T-helper 2 cell treated with Interferon-gamma antibody and Interleukin-4, amounts not matched to agents 100 ng/mL and 5 ng/mL, for 36 hours (primary cell): ENCODE measurements around the gene WBP1. TPM values are rescaled to one million over a fixed set of nuclear protein-coding genes. Genes with fewer than 3 reads are reported as not detected.
"Not testable (repeated sequence)": the region's sequence is repeated elsewhere in the genome, so short reads cannot be mapped to it uniquely, and the experiment has no call there.

ENCODE experiments used
- intact Hi-C: fragments of 100-400 bp; cut with micrococcal nuclease; formaldehyde crosslinking; loops from one replicate; pipeline ENCODE4 v1.15.1; 2023
- total RNA-seq: library from RNA; stranded (reverse); gene quantifications from 2 replicates; pipeline ENCODE4 v1.2.3, GENCODE V29; 2022

Gene WBP1
- total RNA-seq, 1 donor from 2014 or later = 46.8 TPM

DNA sequence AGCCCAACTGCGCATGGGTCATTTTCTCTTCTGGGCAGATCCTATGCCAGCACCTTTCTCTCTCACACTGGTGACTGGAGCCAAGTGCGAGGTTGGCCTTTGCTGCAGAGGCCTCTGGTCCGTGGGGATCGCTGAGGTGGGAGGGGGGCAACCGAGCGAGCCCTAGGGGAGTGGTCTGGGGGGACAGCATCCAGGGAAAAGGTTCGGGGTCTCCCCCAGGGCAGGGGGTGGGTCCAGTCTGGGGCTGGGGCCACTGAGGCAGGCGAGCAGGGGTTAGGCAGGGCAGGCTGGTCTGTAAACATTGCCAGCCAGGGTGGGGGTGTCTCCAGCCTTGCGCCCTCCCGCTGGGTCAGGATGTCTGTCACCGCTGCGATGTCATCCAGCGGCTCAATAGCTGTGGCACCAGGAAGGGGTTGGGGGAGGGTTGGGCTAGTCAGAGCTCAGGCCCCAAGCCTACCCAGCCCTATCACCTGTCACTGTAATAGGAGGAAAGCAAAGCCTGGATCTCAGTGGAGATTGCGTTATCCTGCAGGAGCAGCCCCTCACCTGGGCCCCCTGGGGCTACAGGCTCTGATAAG, 32.0 kb upstream of the WBP1 start:
- intact Hi-C loops = no loop called here

DNA sequence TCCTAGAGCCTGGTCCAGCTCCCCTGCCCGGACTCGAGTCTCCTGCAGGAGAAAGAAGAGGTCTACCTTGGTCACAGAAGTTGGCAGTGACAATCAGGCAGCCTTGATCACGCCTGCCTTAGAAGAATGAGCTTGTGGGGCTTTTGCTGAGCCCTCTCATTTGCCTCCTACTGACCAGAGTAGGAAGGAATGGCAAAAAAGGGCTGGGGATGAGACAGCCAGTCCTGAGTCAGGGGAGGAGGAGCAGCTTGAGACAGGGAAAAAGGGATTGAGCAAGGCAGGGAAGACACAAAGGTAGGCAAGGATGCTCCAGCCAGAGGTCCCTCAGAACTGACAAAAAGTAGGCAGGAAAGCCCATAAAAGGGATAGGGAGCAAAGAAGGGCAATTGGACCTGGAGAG, 30.7 kb upstream of the WBP1 start:
- intact Hi-C loops = no loop called here

DNA sequence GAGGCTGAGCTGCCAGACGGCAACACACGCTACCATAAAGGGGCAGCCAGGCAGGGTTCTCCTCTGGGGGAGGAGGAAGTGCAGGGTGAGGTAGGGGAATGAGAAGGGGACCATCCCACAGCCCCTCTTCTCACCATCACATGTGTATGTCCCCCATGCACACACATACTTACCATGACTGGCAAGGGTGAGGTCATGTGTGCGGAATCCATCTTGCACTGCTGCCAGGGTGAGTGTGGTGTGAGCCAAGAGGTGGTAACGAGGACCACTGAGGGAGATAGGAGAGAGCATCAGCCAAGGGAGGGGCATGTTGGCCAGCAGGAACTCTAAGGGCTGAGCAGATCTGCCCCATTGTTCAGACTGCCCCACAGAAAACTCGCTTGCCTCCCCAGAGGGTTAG, 29.6 kb upstream of the WBP1 start:
- intact Hi-C loops = no loop called here

DNA sequence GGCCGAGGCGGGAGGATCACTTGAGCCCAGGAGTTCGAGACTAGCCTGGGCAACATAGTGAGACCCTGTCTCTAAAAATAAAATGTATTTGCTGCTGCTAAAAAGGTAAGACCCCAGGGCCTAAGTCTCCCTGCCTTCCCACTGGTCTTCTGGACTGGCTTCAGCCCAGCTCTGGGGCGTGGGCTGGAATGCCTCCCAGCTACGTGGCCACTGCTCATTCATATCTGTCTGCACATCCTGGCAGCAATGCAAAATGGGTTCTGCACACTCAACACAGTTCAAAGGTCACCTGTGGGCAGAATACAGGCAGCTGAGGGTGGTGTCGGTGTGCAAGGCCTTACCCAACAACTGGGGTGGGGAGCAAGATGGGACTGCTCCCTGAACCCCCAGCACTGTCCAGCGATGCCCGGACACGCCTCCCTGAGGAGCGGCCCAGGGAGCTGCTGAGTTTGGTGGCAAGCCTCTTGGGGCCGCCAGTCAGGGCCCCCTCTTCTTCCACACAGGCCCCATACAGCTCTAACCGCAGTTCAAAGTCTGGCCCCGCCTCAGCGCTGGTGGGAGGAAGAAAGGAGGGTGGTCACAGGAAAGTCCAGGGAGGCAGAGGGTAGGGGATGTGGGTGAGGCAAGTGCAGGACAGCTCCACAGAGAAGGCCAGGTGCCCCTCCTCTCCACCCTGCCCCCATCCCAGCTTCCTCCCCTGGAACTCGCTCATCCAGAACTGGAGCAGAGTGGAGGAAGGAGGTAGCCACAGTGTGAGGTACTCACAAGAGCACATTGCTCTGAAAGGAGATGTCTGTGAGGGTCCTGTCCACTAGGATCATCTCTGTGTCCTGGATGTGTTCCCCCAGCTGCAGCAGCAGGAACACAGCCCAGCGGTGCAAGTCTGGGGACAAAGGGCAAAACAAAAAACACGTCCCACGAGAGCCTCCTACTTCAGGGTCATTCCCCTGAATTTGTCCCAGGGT, 28.5 kb upstream of the WBP1 start:
- intact Hi-C loops = no loop called here

DNA sequence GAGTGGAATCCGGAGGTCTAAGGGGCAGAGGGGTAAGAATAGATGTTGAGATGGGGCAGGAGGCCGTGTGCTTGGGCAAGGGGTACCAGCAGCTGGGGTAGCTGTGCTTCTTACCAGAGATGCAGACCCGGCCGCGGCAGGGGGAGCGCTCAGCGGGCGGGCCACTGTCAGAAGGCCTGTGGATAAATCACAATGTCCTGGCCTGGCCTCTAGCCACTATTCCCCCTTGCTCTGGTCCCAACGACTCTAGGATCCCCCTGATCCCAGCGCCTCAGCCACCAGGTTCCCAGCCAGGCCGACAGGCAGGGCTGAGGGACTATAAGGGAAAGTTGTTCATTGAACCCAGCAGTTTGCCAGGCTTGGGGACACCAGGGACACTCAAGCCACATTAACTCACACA, 27.7 kb upstream of the WBP1 start:
- intact Hi-C loops = no loop called here

DNA sequence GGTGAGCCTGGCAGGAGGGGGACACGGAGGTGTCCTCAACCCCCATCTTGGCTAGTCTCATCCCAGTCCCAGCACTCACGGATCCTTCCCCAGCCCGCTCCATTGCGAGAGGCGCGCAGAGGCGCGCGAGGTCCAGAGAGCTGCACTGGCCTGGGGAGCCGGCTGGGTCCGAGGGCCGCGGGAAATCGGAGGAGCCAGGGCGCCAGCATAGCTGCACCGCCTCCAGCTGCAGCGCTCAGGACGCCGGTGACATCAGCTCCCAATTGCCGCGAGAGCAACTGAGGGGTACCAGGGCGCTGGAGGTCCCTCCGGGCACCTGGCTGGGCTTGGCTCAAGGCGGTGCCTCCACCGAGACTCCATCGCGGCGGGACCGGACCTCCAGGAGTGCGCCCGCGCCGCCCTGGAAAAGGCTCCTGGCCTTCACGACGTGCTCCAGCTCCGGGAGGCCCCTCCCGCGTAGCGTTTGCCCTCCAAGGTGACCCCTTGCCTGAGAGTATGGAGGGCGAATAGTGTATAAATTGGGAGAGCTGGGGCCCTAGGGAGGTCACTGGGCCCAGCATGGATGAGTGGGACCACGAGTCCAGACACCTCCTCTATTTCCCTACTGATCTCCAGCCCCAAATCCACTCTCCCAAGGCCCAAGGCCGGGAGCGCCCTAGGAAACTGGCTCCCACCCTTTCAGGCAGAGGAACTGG, 22.0 kb upstream of the WBP1 start:
- intact Hi-C loops = no loop called here

DNA sequence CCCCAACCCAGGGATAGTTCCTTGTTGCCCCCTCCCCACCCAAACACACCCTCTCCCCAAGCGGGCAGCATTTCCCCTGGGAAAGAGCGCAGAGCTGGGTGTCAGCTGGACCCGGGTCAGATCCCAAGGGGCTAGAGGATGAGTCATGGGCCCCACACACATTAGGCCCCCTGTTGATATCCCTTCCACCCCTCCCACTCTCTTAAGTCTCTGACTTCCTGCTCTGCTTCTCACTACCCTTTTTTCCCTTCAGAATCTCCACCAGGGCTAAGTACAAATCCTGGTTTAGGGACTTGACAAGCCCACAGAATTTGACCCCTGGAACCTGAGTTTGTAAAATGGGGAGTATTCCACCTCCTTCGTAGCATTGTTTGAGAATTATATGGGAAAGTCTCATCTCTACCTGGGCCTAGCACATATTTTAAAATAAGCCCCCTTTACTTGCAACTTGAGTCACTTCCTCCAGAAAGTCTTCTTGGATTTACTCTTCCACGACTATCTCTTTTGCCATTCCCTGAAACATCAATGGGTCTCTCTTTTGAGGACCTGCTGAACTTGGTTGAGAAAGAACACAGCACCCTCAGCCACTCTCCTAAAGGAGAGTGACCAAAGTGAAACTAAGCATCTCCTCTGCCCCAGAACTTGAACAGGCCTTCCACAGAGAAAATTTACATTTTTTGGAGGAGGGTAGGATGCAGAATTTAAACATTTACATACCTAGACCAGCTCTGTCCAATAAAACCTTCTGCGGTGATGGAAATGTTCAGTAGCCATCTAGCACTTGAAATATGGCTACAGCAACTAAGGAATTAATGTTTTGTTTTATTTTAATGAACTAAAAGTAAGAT, 21.2 kb upstream of the WBP1 start:
- intact Hi-C loops = no loop called here

DNA sequence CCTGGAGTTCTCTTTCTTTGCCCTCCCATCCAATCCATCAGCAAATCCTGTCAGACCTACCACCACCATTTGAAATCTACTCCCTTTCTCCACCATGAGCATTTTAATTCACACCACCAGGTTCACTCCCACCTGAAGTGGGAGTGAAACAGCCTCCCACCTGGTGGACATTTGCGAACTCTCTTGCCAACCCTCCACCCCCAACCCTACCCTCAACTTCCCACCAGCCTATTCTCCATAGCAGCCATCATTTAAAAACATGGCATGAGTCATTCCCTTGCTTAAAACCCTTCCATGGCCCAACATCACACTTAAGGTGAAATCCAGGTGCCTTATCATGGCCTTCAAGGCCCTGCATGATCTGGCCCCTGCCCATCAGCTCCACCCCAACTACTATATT, 20.0 kb upstream of the WBP1 start:
- intact Hi-C loops = no loop called here

DNA sequence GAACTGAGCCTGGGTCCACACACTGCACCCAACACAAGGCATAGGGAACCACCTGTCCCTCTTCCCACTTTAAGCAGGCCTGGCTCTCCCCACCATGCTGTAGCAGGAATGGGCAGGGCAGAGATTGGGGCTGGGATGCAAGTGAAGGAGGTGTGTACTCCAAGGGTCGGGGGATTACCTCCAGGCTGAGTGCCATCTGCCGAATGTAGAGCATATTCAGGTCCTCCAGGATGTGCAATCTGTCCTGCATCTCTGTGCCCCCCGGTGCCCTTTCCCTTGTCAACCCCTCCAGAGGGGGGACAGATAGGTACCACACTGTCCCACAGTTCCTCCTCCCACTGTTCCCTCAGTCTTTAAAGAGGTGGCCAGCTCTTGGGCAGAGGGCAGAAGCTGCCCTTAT, 18.9 kb upstream of the WBP1 start:
- intact Hi-C loops = no loop called here

DNA sequence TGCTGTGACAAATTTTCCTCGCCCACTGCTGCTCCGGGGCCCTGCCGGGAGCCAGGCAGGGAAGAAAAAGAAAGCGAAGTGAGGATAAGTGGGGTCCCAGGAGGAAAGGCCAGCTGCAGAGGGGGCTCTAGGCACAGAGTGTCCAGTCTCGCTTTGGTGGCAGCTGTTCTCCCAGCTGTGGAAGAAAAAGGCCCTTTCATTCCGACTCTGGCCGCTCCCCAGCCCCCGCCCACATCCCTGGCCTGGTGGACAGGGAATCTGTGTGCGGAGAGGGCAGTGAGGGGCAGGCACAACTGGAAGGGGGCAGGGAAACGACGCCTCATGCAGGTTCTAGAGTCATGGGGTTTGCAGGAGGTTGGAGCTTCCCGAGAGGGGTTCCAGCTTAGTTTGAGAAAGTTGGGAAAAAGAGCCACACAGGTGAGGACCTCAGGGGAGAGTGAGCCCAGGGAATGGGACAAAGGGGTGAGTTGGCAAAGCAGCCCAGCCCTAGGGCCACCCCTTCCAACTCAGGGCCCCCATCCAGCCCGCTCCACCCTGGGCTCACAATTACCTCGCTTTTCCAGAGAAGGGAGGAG, 18.3 kb upstream of the WBP1 start:
- intact Hi-C loops = no loop called here

DNA sequence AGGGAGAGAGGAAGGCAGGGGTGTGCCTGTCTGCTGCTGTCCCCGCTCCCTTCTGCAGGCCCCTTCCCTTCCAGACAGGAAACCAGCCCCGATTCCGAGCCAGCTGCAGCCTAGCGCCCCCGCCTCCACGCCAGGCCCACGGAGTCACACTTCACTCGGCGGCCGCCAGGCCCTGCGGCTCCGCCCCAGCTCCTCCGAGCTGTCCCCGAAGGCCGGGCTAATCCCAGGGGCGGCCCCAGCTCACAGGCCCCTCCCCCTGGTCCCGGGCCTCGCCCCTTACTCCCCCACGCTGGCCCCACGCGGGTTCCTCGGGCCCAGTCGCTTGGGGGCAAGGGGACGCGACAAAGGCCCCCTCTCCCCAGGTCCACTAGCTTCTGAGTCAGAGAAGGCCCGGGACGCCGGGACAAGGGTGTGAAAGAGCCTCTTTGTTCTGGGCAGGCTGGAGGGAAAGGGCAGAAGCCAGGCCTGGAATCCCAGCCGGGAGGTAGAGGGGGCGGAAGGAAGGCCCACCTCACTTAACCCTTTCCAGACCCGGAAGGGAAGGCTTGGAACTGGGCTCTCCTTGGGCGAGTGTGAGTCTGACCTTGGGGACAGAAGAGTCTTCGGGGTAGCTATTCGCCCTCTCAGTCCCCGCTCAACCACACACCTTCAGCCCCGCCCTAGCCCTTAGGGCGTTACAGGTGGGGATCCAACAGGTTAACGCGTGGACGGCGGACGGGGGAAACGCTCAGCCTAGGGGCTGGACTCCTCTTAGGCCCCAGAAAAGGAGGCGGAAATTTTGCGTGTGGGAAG, 17.7 kb upstream of the WBP1 start:
- intact Hi-C loops = no loop called here

DNA sequence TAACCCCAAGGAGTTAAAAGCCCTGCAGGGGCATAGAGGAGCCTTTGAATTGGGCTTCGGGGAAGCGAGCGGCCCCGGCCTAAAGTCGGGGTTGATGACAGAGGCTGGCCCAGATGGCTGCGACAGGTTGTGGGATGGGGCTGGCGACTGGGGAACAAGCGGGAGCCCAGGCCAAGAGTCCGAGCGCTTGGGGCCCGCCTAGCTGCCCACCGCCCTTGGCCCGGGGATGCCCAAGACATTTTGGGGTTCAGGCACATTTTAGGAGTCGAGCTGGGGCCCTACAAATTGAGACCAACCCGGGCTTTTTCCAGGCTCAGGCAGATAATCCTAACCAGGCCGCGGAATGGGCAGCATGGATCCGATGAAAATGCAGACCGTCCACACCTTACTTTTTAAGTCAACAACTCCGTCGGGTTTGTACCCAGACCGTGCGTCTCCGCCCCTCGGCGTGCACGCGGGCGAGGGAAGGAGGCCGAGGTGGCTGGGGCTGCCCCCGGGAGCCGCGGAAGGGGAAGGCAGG, 17.0 kb upstream of the WBP1 start:
- intact Hi-C loops = no loop called here

DNA sequence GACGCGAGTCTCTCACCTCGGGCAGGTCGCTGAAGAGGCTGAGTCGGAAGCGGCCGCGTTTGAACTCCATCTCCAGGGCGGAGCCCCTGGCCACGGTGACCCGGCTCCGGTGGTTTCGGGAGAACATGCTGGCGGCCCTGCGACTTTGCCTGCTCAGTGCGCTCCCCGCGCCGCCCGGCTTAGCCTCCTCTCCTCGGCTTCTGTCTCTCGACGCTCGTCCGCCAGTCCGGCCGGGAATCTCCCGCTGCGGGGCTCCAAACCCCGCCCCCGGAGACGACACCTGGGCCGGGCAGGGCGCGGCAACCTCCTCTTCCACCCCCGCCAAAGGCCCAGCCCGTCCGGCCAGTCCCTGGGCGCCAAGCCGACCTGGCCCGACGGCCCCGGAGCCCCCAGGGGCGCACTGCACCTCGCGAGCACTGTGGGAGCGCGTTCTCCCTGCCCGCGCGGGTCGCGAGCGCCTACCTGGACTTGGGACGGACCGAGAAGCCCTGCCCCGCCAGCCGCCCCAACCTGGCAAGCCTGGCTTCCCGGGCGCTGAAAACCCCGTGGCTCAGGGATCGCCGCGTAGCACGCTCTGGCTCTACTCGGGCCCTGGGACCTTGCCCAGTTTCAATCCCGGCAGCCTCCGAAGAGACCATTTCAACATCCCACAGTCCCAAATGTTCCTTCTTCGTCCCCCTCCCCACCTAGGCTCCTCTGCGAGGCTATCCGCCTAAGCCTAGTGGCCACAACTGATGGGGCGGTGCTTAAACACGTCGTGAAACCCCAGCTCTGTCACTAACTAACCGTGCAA, 16.4 kb upstream of the WBP1 start, which contains the start of gene RTKN:
RTKN (minus strand) TSS at position 248 of the 793 bp plus-strand sequence; CDS start at position 127, 121 bp downstream.
- intact Hi-C loops = no loop called here

DNA sequence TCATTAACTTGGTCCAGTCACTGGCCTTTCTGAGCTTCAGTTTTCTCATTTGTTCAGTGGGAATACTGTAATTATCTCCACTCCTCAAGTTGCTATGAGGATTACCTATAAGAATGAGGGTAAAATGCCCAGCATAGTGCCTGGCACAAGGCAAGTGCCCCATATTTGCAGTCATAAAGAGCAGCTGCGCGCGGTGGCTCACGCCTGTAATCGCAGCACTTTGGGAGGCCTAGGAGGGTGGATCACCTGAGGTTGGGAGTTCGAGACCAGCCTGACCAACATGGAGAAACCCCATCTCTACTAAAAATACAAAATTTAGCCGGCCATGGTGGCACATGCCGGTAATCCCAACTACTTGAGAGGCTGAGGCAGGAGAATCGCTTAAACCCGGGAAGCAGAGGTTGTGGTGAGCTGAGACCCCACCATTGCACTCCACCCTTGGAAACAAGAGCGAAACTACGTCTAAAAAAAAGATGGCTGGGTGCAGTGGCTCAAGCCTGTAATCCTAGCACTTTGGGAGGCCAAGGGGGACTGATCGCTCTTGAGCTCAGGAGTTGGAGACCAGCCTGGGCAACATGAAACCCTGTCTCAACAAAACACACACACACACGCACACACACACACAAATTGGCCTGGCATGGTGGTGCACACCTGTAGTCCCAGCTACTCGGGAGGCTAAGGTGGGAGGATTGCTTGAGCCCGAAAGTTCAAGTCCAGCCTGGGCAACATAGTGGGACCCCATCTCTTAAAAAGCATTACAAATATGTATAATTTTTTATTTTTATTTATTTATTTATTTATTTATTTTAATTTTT, 15.5 kb upstream of the WBP1 start:
- intact Hi-C loops = not testable (repeated sequence)

DNA sequence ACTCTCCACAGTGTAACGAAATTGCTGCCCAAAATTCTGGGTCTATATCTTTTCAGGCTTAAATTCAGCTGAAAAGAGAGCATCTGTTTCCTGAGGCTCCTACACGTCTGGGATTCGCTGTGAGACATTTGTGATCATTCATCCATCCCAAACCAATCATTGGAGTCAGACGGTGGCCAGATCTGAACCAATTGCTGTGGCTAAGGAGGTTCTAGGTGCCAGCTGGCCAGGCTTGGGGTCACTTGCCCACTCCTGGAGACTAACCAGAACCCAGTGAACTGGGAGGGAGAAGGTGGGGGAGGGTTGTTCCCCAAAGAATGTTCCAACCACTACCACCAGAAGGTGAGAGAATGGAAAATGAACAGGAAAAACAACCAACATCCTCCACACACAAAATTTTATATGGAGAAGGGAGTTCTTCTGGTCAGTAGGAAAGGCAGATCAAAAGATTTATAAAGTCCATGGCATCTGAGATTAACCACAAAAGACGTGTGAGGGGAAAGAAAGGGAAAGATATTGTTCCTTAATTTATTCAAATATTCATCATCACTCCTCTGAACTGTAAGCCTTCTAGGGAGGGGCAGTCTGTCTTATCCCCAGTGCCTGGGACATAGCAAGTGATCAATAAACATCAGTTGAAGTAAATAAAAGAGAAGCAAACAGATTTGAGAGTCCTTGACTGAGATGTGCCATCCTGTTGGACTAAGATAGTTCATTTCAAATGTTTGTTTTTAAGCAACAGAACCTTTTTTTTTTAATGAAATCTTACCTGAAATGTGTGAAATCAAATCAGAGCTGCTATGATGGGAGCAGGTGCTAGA, 13.5 kb upstream of the WBP1 start:
- intact Hi-C loops = no loop called here

DNA sequence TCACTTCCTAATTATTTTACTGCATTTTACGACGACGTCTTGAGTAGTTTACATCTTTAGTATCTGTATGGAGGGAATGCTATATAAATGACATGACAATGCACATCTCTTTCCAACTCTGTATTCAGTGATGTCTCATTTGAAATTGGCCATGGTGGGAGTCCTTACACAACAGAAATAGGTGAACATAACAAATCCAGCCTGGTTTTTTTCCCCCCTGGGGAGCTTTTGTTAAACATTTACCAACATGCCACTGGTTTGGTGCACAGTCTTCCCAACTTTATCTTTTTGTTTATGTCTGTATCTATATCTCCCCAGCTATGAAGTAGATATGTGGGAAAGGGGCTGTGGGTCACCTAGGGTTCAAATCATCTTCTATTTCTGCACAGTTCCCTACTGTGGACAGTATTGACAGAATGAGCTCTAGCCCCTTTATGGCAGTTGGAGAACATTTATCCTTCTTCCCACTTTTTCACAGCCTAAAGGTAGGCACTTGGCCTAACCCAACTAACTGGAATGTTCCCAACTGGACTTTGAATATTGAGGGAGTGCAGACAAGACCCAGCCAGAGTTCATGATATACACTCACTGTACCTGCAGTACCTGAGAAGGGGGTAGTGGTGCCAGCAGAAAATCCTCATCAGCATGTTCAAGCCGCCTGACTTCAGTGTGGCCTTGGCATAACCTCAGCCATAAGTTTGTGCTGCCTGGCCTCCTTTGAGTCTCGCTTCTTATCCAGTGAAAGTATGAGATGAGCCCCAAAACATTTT, 10.8 kb upstream of the WBP1 start:
- intact Hi-C loops = no loop called here

DNA sequence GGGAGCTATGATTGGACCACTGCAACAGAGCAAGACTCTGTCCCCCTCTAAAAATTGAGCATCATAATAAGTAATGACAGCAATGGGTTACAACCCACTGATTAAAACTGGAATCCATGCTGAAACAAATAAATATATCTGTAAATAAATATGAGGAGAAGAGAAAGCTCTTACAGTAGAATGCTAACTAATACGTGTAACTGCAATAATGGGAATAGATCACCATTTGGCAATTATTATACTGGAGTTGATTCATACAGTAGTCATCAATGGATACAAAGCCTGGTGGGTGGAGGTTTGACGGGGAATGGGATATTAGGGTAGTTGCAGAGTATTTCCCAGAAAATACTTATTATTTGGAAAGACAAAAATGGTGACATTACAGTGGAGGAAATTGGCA, 9.5 kb upstream of the WBP1 start:
- intact Hi-C loops = no loop called here
